Measurements from ENCODE around the gene SIL1.

- no peak for TF ChIP-seq POLR2A (IDR thresholded peaks at IDR 0.05)
- TF ChIP-seq, protein P1, sequence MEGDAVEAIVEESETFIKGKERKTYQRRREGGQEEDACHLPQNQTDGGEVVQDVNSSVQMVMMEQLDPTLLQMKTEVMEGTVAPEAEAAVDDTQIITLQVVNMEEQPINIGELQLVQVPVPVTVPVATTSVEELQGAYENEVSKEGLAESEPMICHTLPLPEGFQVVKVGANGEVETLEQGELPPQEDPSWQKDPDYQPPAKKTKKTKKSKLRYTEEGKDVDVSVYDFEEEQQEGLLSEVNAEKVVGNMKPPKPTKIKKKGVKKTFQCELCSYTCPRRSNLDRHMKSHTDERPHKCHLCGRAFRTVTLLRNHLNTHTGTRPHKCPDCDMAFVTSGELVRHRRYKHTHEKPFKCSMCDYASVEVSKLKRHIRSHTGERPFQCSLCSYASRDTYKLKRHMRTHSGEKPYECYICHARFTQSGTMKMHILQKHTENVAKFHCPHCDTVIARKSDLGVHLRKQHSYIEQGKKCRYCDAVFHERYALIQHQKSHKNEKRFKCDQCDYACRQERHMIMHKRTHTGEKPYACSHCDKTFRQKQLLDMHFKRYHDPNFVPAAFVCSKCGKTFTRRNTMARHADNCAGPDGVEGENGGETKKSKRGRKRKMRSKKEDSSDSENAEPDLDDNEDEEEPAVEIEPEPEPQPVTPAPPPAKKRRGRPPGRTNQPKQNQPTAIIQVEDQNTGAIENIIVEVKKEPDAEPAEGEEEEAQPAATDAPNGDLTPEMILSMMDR (IDR thresholded peaks at IDR 0.05), result no peak
Measured at GRCh38 chr5:138927979-138928378, 270.2 kb downstream of the SIL1 start.

All from vagina (tissue), 2 donors.